Hepatocyte (in vitro differentiated cells): ENCODE data around the gene NELL2.

Experiments used
- CTCF ChIP-seq: fragments of 200-600 bp; sonication (generic); IDR thresholded peaks from 2 replicates; pipeline ENCODE4 v1.5.1; 2016; ENCODE audit warnings: antibody characterized with exemption, mild to moderate bottlenecking; ENCODE audit not compliant: poor library complexity
- EZH2 ChIP-seq: fragments of 200-600 bp; sonication (generic); IDR thresholded peaks from 2 replicates; pipeline ENCODE4 v1.6.1; 2016; ENCODE audit warnings: antibody characterized with exemption, mild to moderate bottlenecking, borderline replicate concordance

GRCh38 chr12:44573723-44574122, 302.4 kb downstream of the NELL2 start:
- TF ChIP-seq CTCF (no peak), EZH2 (no peak)
